ENCODE measurements around the gene PLBD2.
A peak's percentile ranks its signal among the peaks of the same experiment; 100 is the strongest.

PLBD2 gene

GRCh38 chr12:113358381-113359132 is at the start of gene PLBD2:
Gene PLBD2 (plus strand): TSS chr12:113358587. CDS start chr12:113358601, 14 bp downstream.
- H3K9me3 Mint-ChIP-seq: no peaks in the 10 kb centered on the region
- peak within 1 kb of the TSS; percentile 88 to 93 for H3K4me3 Mint-ChIP-seq
- H3K27me3 Mint-ChIP-seq: no peaks in the 10 kb centered on the region
- ATAC-seq: peak; percentile 95
- peak within 1 kb of the TSS; percentile 57 to 97 for H3K27ac Mint-ChIP-seq
- DNase-seq: peak; percentile 91 to 92
- H3K4me1 Mint-ChIP-seq: peaks cover 30% of the 10 kb centered on the region

GRCh38 chr12:113310489-113310888 is 47.9 kb upstream of the PLBD2 start:
- no peaks in the 10 kb centered on the region for H3K9me3 Mint-ChIP-seq
- DNase-seq (no peak), ATAC-seq (no peak)
- peak overlapping the region in 1 of 2 donors; percentile 37 for H3K27ac Mint-ChIP-seq
- H3K27me3 Mint-ChIP-seq: no peaks in the 10 kb centered on the region
- H3K4me3 Mint-ChIP-seq: no peak overlapping the region
- no peaks in the 10 kb centered on the region for H3K4me1 Mint-ChIP-seq

- Mint-ChIP-seq H3K4me3 (no peak overlapping the region), H3K4me1 (no peaks in the 10 kb centered on the region), H3K9me3 (peaks cover 0 to 8% of the 10 kb centered on the region in 2 donors), H3K27ac (peak overlapping the region in 1 of 2 donors; percentile 83), H3K27me3 (no peaks in the 10 kb centered on the region)
- no peak for DNase-seq
- ATAC-seq: no peak
Measured at GRCh38 chr12:113314121-113314529, 44.3 kb upstream of the PLBD2 start.

- DNase-seq (no peak), ATAC-seq (no peak)
- Mint-ChIP-seq H3K27ac (peak overlapping the region in 1 of 2 donors; percentile 68), H3K27me3 (no peaks in the 10 kb centered on the region), H3K4me1 (no peaks in the 10 kb centered on the region), H3K4me3 (no peak overlapping the region), H3K9me3 (peaks cover 0 to 8% of the 10 kb centered on the region in 2 donors)
Measured at GRCh38 chr12:113315358-113315757, 43.0 kb upstream of the PLBD2 start.

- Mint-ChIP-seq H3K9me3 (peaks cover 0 to 8% of the 10 kb centered on the region in 2 donors), H3K4me1 (no peaks in the 10 kb centered on the region), H3K27me3 (no peaks in the 10 kb centered on the region), H3K4me3 (no peak overlapping the region), H3K27ac (peak overlapping the region in 1 of 2 donors; percentile 26)
- no peak for ATAC-seq
- no peak for DNase-seq
Measured at GRCh38 chr12:113316155-113316554, 42.2 kb upstream of the PLBD2 start.

GRCh38 chr12:113317122-113317521 is 41.3 kb upstream of the PLBD2 start:
- no peak for ATAC-seq
- H3K9me3 Mint-ChIP-seq: peaks cover 0 to 9% of the 10 kb centered on the region in 2 donors

GRCh38 chr12:113318046-113318656 is 40.2 kb upstream of the PLBD2 start:
- DNase-seq (no peak), ATAC-seq (no peak)
- peaks cover 0 to 13% of the 10 kb centered on the region in 2 donors for H3K9me3 Mint-ChIP-seq
- no peak overlapping the region for H3K4me3 Mint-ChIP-seq
- H3K27ac Mint-ChIP-seq: peak overlapping the region in 1 of 2 donors; percentile 73
- H3K4me1 Mint-ChIP-seq: no peaks in the 10 kb centered on the region
- H3K27me3 Mint-ChIP-seq: no peaks in the 10 kb centered on the region

More at GRCh38 chr12:113317122-113317521, 41.3 kb upstream of the PLBD2 start:
- H3K4me1 Mint-ChIP-seq: no peaks in the 10 kb centered on the region
- no peaks in the 10 kb centered on the region for H3K27me3 Mint-ChIP-seq
- no peak overlapping the region for H3K4me3 Mint-ChIP-seq
- H3K27ac Mint-ChIP-seq: no peak overlapping the region
- DNase-seq: no peak

GRCh38 chr12:113318900-113319628 is 39.3 kb upstream of the PLBD2 start:
- Mint-ChIP-seq H3K9me3 (peaks cover 0 to 13% of the 10 kb centered on the region in 2 donors), H3K4me3 (no peak overlapping the region), H3K27ac (peak overlapping the region in 1 of 2 donors; percentile 31), H3K4me1 (peaks cover 9% of the 10 kb centered on the region), H3K27me3 (no peaks in the 10 kb centered on the region)
- no peak for DNase-seq
- ATAC-seq: no peak

- peaks cover 0 to 13% of the 10 kb centered on the region in 2 donors for H3K9me3 Mint-ChIP-seq
- H3K27ac Mint-ChIP-seq: no peak overlapping the region
- ATAC-seq (no peak), DNase-seq (no peak)
- H3K27me3 Mint-ChIP-seq: no peaks in the 10 kb centered on the region
- H3K4me3 Mint-ChIP-seq: no peak overlapping the region
- H3K4me1 Mint-ChIP-seq: peaks cover 13% of the 10 kb centered on the region
Measured at GRCh38 chr12:113320401-113320800, 38.0 kb upstream of the PLBD2 start.

- no peak for ATAC-seq
- no peak for DNase-seq
- H3K4me3 Mint-ChIP-seq: no peak overlapping the region
- H3K9me3 Mint-ChIP-seq: peaks cover 0 to 13% of the 10 kb centered on the region in 2 donors
- peaks cover 20% of the 10 kb centered on the region for H3K4me1 Mint-ChIP-seq
- no peak overlapping the region for H3K27ac Mint-ChIP-seq
- H3K27me3 Mint-ChIP-seq: no peaks in the 10 kb centered on the region
Measured at GRCh38 chr12:113322343-113322742, 36.0 kb upstream of the PLBD2 start.

GRCh38 chr12:113325916-113326315 is 32.5 kb upstream of the PLBD2 start:
- Mint-ChIP-seq H3K4me1 (peaks cover 42% of the 10 kb centered on the region), H3K27me3 (no peaks in the 10 kb centered on the region), H3K27ac (no peak overlapping the region), H3K9me3 (peaks cover 0 to 6% of the 10 kb centered on the region in 2 donors), H3K4me3 (no peak overlapping the region)
- no peak for ATAC-seq
- no peak for DNase-seq

- Mint-ChIP-seq H3K4me1 (peaks cover 49% of the 10 kb centered on the region), H3K27me3 (no peaks in the 10 kb centered on the region), H3K4me3 (no peak overlapping the region), H3K9me3 (peaks cover 0 to 6% of the 10 kb centered on the region in 2 donors), H3K27ac (peak overlapping the region in 1 of 2 donors; percentile 38)
- no peak for DNase-seq
- ATAC-seq: no peak
Measured at GRCh38 chr12:113326775-113327395, 31.5 kb upstream of the PLBD2 start.

- H3K9me3 Mint-ChIP-seq: no peaks in the 10 kb centered on the region
- H3K4me1 Mint-ChIP-seq: peaks cover 60% of the 10 kb centered on the region
- ATAC-seq (no peak), DNase-seq (no peak)
- H3K4me3 Mint-ChIP-seq: no peak overlapping the region
- peak overlapping the region; percentile 14 to 65 for H3K27ac Mint-ChIP-seq
- H3K27me3 Mint-ChIP-seq: no peaks in the 10 kb centered on the region
Measured at GRCh38 chr12:113328368-113328889, 30.0 kb upstream of the PLBD2 start.

- Mint-ChIP-seq H3K9me3 (no peaks in the 10 kb centered on the region), H3K27ac (peak overlapping the region; percentile 60 to 79), H3K4me1 (peaks cover 61% of the 10 kb centered on the region), H3K27me3 (no peaks in the 10 kb centered on the region), H3K4me3 (no peak overlapping the region)
- DNase-seq: no peak
- no peak for ATAC-seq
Measured at GRCh38 chr12:113329022-113329790, 29.2 kb upstream of the PLBD2 start.
